ENCODE results near the gene MTHFD1L.
A peak's percentile ranks its signal among the peaks of the same experiment; 100 is the strongest.

MTHFD1L gene

DNA sequence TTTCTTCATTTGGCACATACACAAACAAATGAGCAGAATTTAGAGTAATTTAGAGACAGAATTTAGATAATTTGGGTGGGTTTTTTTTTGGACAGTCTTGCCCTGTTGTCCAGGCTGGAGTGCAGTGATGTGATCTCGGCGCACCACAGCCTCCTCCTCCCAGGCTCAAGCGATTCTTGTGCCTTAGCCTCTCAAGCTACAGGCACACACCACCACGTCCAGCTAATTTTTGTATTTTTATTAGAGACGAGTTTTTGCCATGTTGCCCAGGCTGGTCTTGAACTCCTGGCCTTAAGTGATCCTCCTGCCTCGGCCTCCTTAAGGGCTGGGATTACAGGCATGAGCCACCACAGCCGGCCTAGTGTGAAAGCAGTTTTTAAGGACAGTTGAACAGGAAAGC, 127.8 kb downstream of the MTHFD1L start:
- DNase-seq, result no peak

DNA sequence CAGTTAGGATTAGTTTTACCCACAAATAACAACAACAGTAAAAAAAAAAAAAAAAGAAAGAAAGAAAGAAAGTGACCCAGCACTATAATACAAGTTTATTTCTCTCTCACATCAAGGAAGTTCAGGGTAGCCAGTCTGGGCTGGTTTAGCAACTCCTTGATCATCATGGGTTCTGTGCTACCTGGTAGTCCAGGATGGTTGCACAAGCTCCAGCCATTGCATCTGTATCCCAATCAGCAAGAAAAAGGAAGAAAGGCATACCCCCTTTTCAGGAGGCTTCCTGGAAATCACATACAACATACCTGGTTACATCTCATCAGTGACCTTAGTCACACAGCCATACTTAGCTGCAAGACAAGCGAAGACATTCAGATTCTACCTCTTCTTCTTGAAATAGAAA, 128.5 kb downstream of the MTHFD1L start:
- DNase-seq, result no peak

DNA sequence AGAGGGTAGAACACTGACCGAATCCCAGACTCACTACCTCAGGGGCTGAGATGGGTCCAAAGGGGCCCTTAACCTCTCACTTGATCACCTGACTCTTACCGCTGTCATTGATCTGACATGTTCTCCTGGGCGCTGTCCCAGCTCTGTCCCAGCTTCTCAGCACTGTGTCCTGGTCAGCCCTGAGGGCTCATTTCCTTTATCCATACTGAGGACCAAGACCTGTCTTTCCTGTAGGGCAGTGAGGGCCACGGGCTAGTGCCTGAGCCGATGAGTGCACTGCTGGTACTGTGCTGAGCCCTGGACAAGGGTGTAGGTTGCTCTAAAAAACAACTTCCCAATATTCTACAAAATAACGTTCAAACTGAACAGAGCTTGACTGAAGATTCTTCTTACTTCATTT, 131.5 kb downstream of the MTHFD1L start:
- no peak for DNase-seq

DNA sequence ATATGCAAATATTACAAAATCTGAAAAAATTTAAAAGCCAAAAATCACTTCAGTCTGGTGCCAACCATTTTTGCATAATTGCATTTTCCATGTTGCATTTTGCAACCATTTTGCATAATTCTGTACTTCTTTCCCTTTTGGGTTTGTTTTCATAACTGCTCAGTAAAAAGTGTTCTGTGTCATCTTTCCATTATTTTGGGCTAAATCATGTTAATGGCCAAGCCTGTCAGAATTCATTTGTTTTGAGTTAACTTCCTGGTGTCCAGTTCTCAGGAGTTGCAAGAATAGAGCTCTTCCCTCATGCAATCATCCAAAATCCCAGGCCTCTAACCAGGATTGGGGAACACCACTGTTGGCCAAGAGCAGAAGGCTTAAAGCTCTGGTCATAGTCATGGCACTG, 133.6 kb downstream of the MTHFD1L start:
- DNase-seq, result no peak

DNA sequence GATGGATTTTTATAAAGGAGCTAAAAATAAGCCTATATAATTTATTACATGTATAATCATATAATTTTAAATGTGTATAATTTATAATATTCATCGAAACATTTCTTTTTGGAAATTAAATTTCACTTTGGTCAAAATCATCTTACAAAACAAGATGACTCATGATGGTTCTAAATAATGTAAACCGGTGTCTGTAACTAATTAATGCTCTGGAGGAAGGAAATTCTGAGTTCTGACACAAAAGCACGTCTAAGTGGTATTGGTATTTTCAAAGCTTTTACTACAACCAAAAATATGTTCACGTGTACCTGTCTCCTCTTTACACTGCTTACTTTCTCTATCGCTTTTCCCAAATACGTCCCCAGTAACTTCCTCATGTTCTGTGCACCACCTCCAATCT, 134.1 kb downstream of the MTHFD1L start:
- DNase-seq, result no peak

DNA sequence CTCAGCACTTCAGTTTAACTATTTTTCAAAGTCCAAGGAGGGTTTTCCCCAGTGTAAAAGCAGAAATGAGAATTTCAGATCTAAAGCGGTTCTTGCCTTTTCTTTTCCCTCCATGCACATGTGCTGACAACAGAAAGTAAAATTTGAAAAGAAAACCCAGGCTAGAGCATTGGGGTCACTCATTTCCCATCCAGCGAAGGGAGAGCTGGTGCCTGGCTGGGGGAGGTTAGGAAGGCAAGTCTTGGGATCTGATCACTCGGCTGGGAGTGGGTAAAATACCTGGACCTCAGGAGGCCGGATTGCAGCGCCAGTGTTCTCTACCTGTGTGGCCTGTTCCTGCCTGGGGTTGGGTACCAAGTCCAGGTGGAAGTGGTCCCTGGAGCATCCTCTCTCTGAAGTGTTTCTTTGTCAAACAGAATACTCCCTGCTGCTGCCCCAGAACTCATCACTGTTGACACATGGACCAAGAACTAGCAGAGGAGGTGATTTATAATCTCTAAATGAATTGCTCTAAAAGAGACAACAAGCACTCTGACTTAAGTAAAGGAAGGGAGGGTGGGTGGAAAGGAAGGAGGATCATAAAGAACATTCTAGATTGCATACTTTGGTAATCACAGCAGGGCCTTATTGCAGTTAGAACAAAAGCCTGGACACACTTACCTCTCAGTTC, 136.0 kb downstream of the MTHFD1L start:
- DNase-seq, result no peak

DNA sequence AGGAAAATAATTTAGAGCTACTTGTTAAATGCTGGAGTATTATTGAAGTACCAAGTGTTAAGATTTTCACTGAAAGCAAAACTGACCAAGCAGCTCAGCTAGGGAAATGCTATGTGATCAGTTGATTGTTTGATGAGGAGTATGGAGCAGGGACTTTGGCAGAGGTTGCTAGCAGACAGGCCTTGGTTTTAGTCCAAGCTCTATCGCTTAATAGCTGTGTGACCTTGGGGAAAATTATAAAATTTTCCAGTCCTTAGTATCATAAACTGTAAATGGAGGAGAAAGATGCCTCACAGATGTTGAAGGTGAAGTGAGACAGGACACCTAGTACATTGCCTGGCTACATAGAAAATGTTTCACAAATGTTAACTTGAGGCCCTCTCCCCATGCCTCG, 136.6 kb downstream of the MTHFD1L start:
- no peak for DNase-seq

DNA sequence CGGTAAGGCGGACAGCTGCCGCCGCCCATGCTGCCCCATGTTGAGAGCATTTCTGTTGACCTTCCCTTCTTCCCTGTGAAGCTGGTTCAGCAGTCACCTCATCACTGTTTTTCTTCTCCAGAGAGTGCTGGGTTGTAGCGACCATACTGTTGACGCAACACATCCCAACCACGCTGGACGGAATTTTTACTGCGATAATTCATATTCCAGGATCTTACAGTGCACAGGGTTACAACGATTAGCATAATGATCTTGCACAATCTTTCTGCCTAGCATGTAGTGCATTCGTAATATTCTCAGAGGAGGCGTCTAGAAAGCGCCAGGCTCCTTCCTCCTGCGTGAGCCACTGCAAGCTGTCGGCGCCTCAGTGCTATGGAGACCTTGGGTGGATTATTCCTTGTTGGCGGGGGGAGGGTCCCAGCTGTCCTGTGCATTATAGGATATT, 137.0 kb downstream of the MTHFD1L start:
- DNase-seq, result no peak

DNA sequence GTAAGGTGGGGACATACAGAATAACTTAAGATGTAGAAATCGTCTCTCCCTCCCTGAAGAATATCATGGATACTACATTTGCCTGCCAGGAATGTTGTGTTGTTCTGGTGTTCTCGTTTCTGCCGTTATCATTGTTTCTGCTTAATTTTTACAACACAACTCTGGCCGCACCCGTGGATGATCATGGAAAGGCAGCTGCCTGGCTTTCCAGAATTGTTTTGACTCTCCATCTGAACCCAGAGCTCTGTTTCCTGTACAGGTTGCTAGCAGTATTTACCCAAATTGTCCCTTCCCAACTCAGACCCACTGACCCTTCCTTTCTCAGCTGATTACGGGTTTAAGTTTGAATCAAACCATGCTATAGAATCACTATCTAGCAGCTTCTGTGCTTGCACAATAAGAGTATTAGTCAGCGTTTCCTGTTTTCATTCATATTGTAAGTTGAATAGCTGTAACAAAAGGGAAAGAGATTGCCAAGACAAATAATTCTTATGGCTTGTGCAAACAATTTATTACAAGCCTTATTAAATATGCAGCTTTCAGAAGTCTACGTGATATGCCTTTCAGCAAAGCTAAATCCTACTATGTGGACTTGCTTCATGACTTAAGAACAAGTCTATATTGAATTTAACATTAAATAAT, 139.0 kb downstream of the MTHFD1L start:
- peak; percentile 22 to 39 for DNase-seq

DNA sequence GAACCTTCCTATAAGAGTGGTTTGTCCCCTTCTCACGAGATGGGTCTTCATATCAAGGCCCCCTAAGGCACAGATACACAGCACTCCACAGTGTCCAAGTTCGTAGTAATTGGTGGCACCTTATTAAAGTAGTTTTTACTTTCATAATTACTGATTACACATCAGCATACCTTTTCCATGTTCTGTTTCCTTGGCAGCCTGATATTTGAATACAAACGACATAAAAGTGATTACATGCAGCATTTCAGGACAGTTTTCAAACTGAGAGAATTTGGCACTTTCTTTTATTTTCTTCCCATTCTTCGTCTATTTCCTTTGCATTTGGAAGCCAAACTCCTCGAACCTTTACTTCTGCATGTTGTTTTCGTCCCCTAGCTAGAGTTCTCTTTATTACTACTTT, 139.7 kb downstream of the MTHFD1L start:
- DNase-seq, result no peak

DNA sequence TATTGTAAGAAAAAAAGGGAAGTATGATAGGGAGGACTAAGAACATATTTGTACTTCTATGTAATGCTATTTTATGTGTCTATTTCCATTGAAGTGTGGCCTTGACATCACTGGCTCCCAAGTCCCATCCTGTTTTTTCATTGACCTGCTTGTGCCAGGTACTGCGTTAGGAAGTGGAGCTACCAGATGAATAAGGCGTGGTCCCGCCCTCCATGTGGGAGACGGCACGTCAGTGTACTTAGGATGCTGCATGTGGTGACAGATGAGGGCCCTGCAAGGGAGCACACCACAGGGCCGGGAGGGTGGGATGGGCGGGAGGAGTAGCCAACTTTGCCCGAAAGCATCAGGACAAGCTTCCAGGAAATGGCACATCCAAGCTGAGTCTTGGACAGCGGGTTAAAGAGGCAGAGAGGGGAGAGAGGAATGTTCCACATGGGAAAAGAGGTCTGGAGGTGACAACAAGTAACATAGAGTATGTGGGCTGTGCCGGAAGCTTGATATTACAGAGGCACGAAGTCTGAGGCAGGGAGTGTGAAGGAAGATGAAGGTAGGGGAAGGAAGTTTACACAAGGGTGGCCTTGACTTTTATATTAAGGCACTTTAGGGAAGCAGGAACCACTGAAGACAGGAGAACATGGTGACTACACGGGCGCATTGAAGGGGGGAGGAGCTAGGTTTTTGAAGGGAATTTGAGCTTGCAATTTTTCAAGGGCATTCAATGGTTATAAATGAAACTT, 140.6 kb downstream of the MTHFD1L start:
- DNase-seq, result no peak

DNA sequence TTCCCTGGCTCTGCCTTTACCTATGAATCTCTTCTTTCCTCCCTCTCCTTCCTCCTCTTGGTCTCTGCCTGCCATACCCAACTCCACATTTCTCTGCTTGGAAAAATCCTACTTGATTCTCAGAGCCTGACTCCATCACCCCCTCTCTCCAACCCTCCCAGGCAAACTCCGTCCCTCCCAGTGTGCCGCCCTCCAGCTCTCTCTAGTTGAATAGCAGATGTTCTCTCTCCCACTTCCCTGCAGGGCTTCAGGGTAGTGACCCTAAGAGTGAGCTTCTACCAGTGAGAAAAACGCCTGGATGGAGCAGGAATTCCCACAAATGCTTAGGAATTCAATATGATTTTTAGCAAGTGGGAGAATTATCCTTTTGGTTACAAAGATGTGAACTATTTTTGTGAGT, 141.6 kb downstream of the MTHFD1L start:
- DNase-seq, result no peak

DNA sequence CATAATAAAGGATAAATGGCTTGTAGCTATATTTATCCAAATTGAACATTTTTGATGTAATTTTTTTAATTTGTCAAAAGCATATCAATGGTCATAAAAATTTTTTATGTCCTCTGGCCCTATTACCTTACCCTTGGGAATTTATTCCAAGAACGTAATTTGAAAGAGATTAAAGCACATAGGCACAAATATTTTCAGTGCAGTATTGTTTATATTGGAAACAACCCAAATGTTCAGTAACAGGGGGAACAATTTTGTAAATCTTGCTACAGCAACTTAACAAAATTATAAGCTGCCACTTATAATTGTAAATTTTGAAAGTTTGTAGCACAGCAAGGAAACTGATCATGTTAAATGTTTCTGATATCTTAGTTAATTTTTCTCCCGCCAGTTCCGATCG, 142.4 kb downstream of the MTHFD1L start:
- DNase-seq, result no peak

DNA sequence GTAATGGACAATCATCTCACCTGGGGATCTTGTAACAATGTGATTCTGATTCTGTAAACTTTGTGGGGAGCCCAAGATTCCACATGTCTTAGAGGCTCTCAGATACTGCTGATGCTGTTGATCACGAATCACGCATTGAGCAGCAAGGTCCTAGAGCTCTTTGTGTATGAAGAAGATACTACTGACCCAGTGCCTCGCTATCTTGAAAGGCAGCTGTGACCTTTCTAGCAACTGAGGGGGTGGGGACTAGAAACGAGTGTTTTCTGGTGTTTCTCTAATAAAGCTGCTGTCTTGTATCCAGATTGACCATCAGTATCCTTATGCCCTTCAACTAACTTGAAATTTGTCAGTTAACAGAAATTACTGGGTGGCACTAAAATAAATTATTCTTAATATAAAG, 142.9 kb downstream of the MTHFD1L start:
- no peak for DNase-seq

DNA sequence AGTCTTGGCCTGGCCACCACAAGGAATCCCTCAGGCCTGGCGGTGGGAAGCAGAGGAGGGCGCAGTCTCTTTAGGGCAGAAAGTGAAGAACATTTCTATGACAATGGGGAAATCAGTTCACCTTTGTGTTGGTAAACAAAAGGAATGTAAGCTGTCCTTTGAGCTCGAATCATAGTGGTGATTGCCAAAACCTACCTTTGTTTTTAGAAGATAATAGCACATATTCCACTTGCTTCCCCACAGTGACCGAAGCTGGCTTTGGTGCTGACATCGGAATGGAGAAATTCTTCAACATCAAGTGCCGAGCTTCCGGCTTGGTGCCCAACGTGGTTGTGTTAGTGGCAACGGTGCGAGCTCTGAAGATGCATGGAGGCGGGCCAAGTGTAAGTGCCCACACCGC, 144.1 kb downstream of the MTHFD1L start:
- DNase-seq, result no peak

DNA sequence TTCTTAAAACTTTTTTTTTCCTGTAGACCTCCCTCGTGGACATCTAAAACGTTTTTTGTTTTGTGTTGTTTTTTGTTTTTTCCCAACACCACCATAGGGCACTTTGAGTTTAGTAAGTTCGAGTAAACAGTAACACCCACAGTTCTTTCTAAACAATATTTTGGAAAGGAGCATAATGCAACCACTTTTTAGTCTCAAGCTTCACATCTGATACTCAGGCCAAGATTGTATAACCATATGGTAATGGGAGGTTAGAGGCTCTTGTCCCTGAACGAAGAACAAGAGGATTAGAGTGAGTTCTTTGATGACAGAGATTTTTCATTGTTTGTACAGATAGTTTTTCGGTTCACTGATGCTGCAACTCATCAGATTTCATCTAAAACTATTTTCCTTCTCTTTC, 144.6 kb downstream of the MTHFD1L start:
- DNase-seq, result no peak

DNA sequence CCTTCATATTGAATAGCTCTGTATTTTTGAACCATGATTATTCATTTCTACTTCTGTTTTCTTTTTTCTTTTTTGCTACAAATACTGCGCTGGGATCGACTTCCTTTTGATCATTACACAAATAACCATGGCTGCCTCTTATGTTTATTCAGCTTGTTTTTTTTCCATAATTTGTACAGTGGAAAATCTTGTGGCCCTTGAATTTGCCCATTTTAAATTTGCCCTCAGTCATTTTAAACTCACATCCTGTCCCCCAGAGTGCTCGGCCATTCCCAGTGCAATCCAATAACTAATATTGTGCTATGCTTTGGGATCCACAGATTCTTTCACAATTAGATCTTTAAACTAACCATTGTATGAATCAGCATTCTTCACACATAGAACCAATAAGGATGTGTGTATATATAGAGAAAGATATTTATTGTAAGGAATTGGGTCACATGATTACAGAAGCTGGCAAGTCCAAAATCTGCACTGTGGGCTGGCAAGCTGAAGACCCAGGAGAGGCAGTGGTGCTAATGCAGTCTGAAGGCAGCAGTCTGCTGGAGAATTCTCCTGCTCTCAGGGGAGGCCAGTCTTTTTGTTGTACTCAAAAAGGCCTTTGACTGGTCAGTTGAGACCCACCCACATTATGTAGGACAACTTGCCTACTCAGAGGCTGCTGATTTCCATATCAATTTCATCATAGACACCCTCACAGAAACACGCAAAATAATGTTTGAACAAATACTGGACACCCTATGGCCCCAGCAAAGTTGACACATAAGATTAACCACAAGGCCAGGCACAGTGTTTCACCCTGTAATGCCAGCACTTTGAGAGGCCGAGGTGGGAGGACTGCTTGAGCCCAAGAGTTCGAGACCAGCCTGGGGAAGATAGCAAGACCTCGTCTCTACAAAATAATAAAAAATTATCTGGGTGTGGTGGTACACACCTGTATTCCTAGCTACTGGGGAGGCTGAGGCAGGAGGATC, 147.1 kb downstream of the MTHFD1L start:
- no peak for DNase-seq

DNA sequence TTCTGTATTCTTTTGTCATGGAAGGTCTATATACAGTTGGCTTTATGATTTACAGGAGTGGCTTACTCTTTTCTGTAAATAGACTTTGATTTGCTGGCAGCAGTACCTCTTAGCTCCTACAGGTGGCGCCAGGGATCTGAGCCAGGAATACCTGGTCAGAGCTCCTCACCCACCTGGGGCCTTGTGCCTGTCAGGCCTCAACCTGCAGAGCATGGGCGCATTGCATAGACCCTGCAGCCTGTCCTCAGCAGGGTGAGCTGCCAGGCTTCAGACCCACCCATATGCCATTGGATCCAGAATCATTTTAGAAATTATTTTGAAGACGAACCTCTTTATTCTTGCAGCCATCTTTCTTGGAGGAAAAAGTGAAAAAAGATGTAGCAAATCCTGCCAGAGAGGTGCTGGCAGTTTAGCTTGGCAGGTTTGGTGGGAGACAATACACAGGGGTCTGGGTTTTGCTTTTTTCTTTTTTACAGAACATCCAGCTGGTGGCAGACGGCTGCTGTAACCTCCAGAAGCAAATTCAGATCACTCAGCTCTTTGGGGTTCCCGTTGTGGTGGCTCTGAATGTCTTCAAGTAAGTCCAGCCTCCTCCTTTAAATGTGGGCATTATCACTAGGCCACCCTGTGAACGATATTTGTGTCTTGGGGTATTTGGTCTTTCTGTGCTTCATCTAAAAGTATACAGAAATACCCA, 149.1 kb downstream of the MTHFD1L start:
- DNase-seq, result peak; percentile 37 to 44

DNA sequence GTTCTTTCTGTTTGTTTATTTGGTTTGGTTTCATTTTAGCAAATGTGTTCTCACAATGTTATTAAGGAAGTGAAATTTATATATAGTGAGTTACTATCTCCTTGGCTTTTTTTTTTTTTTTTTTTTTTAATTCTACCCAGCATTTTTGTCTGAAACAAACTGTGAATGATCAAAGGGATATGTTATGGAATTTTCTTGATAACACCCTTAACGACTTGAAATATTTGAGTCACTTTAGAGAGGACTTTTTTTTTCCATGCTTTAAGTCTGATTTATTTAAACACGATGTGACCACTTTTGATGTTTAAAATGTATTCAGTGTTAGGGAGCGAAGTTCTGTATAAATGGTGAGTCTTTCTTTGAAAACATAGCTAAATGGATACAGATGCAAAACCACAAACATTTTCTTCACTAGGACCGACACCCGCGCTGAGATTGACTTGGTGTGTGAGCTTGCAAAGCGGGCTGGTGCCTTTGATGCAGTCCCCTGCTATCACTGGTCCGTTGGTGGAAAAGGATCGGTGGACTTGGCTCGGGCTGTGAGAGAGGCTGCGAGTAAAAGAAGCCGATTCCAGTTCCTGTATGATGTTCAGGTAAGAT, 149.7 kb downstream of the MTHFD1L start:
- DNase-seq, result no peak

DNA sequence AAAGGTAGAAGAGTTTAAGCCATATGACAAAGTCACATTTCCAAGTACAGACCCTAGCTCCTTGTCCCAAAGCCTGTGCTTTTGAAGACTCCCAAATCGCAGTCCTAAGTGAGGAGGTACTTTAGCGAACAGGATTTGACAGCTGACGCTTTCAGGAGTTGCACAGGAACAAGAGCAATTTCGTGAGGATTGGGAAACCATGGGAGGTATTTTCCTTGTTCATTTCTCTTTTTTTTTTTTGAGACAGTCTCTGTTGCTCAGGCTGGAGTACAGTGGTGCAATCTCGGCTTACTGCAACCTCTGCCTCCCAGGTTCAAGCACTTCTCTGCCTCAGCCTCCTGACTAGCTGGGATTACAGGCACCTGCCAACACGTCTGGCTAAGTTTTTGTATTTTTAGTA, 150.6 kb downstream of the MTHFD1L start:
- no peak for DNase-seq

DNA sequence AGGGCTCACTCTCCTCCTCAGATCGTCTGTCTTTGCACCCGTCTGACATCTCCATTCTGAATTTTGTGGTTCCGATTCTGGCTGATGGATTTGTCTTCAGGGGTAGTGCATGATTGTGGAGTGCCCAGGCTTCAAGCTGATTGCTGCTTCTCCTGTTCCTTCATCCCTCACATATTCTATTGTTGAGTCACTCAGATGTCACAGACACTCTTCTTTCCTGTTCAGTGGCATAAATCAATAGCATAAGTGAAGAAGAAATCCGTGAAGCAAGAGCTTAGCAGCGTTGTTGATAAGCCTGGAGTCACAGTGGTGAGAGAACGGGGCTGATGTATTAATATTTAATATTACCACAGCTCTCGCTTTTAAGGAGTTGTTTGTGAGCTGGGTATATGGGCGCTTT, 152.5 kb downstream of the MTHFD1L start:
- DNase-seq, result no peak

Measured in SHP77 (cell line).